ENCODE results near the gene ZSCAN16.
"Not testable (repeated sequence)": the region's sequence is repeated elsewhere in the genome, so short reads cannot be mapped to it uniquely, and the experiment has no call there.

ZSCAN16 gene

DNA sequence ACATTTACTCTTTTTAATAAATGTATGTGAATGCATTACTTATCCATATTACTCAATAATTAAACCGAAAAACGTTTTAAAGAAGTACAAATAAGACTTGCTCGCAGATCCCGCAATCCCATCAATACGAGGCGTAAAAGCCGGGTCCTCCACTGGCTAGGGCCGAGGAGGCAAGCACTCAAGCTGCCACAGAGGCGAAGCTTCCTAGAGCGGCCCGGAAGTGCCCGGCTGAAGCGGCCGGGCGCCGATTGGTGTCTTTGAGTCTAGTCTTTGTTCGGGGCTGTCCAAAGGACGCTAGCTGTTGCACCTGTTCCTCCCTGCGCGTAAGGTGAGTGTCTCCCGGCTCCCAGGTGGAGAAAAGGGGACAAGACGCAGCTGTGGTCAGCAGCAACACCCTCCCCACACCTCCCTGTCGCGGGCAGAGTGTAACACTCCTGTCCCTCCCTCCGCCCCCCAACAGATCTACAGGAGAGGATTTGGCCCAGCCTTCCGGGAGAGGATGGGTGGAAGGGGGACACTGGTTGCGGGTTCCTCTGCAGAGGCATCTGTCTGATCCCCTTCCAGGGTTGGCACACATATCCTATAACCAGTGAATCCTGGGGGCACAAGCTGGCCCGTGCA, at the start of gene ZSCAN16:
ZSCAN16 (plus strand) TSS at position 260 of the 621 bp plus-strand sequence. CDS start 835 bp downstream, outside the sequence.
- DNase-seq (ENCODE audit: low read depth in 1 of 2, low spot score in 1 of 2), result peak; percentile 53 to 61

DNA sequence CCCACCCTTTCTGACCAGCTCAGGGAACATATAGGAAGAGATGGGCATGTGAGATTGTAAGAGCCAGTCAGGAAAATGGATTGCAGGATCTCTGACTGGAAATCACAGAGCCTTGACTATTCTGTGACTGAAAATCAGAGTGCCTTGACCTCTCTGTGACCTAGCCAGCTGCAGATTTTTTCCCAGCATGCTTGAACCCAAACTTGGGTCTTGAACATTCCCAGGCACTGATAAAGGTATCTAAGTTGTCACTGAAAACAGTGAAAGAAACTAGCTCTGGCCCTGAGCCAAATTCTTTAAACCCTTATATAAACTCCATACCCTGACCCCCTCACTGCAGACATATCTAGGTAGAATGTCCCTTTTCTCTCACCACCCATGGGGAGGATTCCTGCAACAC, 46.4 kb upstream of the ZSCAN16 start:
- DNase-seq (ENCODE audit: low read depth in 1 of 2, low spot score in 1 of 2), result no peak

DNA sequence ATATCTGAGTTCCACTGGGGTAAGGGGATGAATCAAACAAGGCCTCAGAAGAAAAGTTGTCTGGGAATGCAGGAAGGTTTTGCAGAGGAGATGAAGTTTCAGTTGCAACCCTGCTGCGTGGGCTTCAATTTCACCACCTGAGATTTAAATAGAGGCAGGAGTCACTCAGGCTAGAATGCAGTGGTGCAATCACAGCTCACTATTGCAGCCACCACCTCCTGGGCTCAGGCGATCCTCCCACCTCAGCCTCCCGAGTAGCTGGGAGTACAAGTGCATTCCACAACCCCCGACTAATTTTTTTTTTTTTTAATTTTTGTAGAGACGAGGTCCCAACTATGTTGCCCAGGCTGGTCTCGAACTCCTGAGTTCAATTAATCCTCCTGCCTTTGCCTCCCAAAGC, 45.6 kb upstream of the ZSCAN16 start:
- DNase-seq (ENCODE audit: low read depth in 1 of 2, low spot score in 1 of 2), result no peak

DNA sequence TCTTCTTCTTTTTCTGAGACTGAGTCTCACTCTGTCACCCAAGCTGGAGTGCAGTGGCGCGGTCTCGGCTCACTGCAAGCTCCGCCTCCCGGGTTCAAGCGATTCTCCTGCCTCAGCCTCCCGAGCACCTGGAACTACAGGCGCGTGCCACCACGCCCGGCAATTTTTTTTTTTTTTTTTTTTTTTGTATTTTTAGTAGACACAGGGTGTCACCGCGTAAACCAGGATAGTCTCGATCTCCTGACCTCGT, 44.1 kb upstream of the ZSCAN16 start, which contains the start of gene ZNF165:
ZNF165 (plus strand) TSS at position 188 of the 250 bp plus-strand sequence. CDS start 4,913 bp downstream, outside the sequence.
- DNase-seq (ENCODE audit: low read depth in 1 of 2, low spot score in 1 of 2), result not testable (repeated sequence)

DNA sequence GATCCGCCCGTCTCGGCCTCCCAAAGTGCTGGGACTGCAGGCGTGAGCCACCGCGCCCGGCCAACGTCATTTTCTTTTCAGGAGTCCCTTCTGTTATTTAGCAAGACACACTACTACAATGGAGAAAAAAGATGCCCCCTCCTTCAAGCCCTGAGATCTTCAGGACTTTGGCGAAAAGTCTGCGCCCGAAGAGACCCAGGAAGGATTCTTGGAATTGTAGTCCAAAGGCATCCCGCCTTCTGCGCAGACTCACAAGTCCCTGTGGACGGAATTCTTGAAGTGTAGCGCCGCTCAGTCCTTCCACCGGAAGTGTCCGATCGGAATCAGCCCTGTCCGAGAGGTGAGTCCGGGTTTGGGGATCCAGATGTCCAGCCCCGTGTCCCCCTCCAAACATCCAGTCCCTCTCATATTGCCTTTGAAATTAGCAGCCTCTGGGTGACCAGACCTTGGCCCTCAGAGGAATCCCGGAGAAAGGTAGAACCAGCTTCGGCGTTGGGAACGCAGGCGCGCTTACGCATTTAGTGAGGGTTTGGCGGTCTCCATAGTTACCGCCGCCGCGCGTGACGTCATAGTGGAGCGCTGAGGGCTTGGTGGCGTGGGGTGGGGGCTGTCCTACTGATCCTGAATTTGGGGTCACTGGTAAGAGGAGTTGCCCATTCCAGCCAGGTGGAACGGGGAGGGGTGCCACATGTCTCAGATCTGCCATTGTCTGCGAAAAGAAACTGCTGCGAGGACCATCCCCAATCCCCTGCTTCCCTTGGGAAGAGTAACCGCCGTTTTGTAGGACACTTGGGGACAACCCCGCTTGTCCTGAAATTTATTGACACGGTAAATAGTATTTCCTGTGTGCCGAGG, 43.6 kb upstream of the ZSCAN16 start:
- peak; percentile 78 to 79 for DNase-seq (ENCODE audit: low read depth in 1 of 2, low spot score in 1 of 2)

DNA sequence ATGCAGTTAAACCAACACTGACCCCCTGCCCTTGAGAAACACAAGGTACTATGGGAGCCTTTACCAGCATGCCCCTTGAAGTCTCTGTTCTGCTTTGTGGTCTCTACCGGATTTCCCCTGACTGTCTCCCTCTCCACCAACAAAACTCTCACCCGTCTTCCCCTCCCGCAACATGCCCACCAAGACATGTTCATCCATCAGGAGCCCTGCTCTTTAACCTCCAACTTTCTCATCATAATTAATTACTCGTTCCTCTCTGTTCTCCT, 43.0 kb upstream of the ZSCAN16 start:
- DNase-seq (ENCODE audit: low read depth in 1 of 2, low spot score in 1 of 2), result no peak

DNA sequence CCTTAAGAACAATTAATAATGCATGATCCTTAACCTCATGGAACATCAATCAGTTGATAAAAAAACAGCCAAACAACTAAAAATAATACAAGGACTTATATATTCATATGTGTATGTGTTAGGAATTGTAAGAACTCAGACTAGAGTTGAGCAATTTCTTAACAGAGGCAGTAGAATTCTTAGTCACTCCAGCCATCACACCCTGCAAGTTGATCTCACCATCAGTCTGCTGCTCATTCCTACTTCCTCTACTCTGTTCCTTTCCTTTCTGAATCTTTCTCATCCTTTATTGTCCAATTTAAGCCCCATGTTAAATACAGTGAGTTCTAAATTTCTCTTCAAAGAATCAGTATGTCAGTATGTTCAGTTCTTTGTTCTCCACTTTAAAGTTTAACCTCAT, 41.5 kb upstream of the ZSCAN16 start:
- DNase-seq (ENCODE audit: low read depth in 1 of 2, low spot score in 1 of 2), result no peak

DNA sequence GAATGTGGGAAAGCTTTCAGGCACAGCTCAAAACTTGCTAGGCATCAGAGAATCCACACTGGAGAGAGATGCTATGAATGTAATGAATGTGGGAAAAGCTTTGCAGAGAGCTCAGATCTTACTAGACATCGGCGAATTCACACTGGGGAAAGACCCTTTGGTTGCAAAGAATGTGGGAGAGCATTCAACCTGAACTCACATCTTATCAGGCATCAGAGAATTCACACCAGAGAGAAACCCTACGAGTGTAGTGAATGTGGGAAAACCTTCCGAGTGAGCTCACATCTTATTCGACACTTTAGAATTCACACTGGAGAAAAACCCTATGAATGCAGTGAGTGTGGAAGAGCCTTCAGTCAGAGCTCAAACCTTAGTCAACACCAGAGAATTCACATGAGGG, 35.4 kb upstream of the ZSCAN16 start:
- no peak for DNase-seq (ENCODE audit: low read depth in 1 of 2, low spot score in 1 of 2)

DNA sequence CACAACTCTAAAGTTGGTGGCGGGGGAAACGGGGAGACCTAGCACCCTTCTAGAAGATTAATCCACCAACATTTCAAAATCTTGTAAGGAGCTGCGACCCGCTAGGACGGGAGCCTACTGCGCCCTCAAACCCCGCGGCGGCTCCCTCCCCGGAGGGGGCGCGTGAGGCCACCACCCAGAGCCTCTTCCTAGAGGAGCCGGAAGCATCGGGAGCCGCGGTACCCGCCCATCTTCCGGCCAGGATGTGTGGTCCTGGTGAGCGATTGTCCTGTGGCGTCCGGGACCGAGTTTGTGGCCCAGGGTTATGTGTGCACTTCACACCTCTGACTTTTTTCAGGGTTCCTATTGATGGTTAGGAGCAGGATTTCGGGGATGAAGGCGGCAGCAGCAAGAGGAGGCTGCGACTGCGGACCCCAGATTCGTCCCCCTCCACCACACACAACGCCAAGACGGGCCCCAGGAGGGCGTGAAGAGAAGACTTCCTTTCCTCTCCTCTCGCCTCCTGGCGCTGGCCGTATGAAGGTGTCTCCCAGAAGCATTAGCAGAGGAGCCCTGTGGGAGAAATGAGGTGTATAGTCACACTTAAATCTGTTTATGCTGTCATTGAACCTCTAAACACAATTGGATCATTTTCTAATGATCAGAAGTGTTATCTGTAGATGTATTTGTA, 33.4 kb upstream of the ZSCAN16 start:
- DNase-seq (ENCODE audit: low read depth in 1 of 2, low spot score in 1 of 2), result no peak

DNA sequence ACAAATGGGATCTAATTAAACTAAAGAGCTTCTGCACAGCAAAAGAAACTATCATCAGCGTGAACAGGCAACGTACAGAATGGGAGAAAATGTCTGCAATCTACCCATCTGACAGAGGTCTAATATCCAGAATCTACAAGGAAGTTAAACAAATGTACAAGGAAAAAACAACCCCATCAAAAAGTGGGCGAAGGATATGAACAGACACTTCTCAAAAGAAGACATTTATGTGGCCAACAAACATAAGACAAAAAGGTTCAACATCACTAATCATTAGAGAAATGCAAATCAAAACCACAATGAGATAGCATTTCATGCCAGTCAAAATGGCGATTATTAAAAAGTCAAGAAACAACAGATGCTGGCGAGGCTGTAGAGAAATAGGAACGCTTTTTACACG, 22.2 kb upstream of the ZSCAN16 start:
- not testable (repeated sequence) for DNase-seq (ENCODE audit: low read depth in 1 of 2, low spot score in 1 of 2)

DNA sequence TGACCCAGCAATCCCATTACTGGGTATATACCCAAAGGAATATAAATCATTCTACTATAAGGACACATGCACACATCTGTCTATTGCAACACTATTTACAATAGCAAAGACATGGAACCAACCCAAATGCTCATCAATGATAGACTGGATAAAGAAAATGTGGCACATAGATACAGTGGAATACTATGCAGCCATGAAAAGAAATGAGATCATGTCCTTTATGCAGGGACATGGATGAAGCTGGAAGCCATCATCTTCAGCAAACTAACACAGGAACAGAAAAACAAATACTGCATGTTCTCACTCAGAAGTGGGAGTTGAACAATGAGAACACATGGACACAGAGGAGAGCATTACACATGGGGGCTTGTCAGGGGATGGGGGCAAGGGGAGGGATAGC, 21.7 kb upstream of the ZSCAN16 start:
- not testable (repeated sequence) for DNase-seq (ENCODE audit: low read depth in 1 of 2, low spot score in 1 of 2)

DNA sequence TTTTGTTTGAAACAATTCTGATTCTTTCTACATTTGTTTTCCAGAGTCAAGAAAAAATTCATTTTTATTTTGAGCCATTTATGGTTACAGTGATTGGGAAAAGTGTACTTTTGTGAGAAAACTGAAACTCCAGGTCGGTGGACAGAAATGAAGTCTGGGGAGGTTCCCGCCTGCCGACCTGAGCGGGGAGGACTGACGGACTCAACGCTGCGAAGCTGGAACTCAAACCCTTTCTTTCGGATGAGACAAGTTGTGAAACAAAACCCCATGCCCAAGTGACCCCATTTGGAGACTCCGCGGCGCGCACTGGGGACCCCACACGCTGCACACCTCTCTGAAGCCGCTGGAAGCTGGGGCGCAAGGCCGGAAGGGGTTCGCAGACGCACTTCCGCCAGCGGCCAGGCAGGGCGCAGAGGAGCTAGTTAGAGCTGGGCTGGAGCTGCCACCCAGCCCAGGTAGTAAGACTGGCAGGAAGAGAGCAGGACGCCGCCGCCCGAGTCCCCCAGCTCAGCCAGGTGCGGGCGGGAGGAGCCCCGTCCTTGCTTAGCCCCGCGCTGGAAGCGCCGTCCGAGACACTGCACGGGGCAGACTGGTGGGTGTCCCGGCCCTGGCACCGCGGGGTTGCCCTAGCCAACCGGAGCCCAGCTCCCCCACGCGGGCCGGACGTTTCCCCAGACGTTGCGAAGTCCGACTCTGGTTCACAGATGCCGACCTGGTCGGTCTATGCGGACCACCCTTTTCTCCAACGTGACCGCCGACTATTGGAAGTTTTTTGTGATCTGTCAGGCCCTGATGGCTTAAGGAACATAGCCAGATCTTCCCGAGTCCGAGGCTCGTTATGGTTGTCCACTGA, 19.8 kb upstream of the ZSCAN16 start:
- DNase-seq (ENCODE audit: low read depth in 1 of 2, low spot score in 1 of 2), result peak; percentile 60 to 65

DNA sequence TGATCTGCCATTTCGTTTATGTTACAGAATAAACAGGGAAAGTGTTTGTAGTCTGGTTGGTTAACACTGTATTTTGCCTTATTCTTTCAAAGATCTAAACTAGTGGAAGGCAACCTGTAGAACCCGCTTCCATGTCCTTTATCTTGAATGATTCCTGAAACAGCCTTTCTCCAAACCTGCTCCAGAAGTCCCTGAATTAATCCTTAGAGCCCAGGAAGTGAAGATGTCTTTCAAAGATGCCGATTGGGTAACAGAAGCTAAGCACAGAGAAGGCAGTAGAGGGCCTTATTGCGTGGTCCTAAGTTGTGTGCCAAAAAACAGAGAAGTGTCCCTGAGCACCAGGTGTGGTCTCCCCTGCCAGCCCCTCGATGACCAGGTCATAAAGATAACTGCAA, 19.2 kb upstream of the ZSCAN16 start:
- DNase-seq (ENCODE audit: low read depth in 1 of 2, low spot score in 1 of 2), result no peak

DNA sequence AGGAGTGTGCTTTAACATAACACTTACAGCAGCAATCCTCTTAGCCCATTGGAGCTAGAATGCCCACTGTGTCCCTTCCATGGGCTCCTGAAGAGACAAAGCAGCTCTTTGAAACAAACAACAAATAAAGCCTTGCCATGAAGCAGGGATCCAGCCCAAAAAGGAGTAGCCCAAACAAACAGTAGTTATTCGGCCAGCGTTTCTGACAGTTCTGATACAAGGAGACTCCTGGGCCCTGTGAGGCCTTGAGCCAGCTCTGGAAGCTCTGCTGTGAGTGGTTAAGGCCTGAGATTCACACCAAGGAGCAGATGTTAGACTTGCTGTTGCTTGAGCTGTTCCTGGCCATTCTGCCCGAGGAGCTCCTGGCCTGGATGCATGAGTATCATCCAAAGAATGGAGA, 16.9 kb upstream of the ZSCAN16 start:
- no peak for DNase-seq (ENCODE audit: low read depth in 1 of 2, low spot score in 1 of 2)

DNA sequence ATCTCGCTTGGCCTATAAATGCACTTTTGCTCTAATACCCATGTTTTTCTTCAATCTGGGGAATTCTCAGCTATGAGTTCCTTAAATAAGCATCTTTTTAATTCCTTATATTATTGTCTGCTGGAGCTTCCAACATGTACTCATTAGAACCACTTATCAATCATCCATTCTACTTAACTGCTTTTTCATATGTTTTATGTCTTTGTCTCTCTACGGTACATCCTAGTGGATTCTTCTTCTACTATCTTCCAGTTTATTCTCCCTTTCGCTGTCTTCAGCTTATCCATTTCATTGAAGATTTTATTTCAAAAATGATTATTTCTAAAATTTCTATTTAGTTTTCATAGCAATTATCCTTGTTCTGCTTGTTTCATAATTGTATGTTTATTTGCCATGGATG, 12.4 kb upstream of the ZSCAN16 start:
- DNase-seq (ENCODE audit: low read depth in 1 of 2, low spot score in 1 of 2), result no peak

DNA sequence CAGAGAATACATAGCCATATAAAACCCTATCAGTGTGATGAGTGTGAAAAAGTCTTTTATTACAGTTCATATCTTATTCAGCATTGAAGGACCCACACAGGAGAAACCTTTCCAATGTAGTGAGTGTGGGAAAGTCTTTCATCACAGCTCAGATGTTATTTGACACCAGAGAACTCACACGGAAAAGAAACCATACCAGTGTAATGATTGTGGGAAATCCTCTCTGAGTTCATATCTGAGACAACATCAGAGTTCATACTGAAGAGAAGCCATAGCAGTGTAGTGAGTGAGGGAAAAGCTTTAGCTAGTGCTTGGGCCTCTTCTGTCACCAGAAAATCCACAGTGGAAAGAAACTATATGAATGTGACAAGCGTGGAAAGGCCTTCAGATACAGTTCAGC, 8.6 kb upstream of the ZSCAN16 start:
- DNase-seq (ENCODE audit: low read depth in 1 of 2, low spot score in 1 of 2), result no peak

DNA sequence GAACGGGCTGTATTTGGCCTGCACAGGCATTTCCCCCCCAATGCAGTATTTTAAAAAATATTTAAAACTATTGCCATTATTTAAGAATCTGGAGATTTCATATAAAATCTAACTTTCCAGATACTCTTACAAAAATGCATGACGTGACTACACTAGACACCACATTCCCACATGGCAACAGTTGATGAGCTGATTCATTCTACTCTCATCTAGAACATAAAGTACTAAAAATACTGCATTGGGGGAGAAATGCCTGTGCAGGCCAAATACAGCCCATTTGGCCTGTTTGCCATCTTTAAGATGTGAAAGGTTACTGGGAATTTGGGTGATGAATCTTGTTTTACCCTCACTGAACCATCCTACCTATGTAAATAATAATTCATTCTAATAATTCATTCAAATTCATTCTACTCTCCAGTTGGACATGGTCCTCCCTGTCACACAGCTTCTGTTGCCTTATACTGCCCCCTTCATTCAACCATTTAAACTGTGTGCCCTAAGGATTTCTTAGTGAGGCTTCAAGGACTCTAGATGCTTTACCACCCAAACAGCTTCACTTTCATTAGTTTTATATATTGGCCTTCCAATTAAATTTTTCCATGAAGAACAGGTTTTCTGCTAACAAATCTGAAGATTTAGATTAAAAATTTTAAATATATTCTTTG, 6.9 kb upstream of the ZSCAN16 start:
- no peak for DNase-seq (ENCODE audit: low read depth in 1 of 2, low spot score in 1 of 2)

DNA sequence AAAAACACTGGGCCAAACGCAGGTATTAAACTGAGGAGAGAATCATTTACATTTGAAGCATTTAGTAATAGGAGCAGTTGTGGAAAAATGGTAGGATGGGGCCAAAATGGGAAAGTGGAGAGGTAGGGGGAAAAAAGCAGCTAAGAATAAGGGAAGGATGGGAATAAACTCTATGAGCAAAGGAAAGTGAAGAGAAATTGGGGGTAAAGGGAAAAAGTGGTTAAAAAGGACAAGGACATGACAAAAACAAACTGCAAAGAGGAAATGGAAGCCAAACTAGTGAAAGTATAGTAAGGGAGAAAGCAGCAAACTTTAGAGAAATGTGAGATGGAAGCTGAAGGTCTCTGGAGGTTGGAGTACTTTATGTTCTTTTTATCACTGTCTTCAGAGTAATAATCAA, 6.2 kb upstream of the ZSCAN16 start:
- DNase-seq (ENCODE audit: low read depth in 1 of 2, low spot score in 1 of 2), result no peak

DNA sequence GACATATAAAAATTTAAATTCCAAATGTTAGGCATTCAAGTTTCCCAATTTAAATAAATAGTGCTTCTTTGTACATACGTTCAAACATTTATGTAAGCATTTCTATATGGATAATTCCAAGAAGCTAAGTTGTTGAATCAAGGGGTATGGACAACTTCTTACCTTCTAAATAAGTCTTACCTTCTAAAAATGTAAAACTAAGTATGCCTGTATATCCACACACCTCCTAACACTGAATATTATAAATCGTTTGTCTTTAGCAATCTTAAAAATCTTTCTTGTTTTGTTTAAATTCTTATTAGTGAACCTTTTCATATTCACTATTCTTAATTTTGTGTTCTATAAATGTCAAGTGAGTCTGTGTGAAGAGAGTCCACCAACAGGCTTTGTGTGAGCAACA, 2.5 kb upstream of the ZSCAN16 start:
- no peak for DNase-seq (ENCODE audit: low read depth in 1 of 2, low spot score in 1 of 2)

DNA sequence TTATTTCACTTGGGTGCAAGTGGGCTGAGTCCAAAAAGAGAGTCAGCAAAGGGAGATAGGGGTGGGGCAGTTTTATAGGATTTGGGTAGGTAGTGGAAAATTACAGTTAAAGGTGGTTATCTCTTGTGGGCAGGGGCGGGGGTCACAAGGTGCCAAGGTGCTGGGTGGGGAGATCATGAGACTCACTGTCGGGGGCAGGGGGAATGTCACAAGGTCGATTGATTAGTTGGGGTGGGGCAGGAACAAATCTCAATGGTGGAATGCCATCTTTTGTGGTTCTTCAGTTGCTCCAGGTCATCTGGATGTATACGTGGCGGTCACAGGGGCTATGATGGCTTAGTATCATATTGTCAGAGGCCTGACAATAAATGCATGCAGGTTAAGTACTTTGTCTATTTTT, 2.1 kb upstream of the ZSCAN16 start:
- DNase-seq (ENCODE audit: low read depth in 1 of 2, low spot score in 1 of 2), result not testable (repeated sequence)

DNA sequence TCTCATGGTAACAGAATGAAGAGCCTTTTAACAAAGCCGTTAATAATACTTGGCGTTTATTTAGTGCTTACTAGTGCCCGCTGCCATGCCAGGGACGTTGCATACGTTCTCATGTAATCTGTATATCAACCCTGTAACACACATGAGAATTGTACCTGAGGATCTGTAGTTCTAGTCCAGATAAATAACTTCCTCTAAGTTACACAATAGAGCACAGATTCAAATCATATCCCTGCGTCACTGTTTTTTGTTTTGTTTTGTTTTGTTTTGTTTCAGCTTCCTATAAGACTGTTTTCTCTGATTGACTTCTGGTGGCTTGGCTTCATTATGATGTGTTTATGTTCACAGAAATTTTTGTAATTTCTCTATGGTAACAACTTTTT, 553 bp downstream of the ZSCAN16 start:
- no peak for DNase-seq (ENCODE audit: low read depth in 1 of 2, low spot score in 1 of 2)
